GM04503 (cell line): ENCODE results near the gene GJA8.
"Not testable (repeated sequence)": the region's sequence is repeated elsewhere in the genome, so short reads cannot be mapped to it uniquely, and the experiment has no call there.

Source experiments
- DNase-seq: peaks from one replicate; pipeline ENCODE4 v3.0.0-alpha.2; 2012; ENCODE audit warnings: low read depth

The GJA8 gene

GRCh38 chr1:147902253-147902845 lies at the start of gene GJA8:
Gene GJA8, plus strand, starts transcription at chr1:147902795. Its CDS starts 5,161 bp downstream, at chr1:147907956.
- no peak for DNase-seq

GRCh38 chr1:147853391-147853790 lies 49.2 kb upstream of the GJA8 start:
- peak; percentile 38 for DNase-seq

GRCh38 chr1:147854989-147855388 lies 47.6 kb upstream of the GJA8 start:
- not testable (repeated sequence) for DNase-seq

- not testable (repeated sequence) for DNase-seq
These were observed 46.6 kb upstream of the GJA8 start for GRCh38 chr1:147855996-147856395.

GRCh38 chr1:147867204-147867603 lies 35.4 kb upstream of the GJA8 start:
- not testable (repeated sequence) for DNase-seq

GRCh38 chr1:147878022-147878421 lies 24.6 kb upstream of the GJA8 start:
- no peak for DNase-seq

- no peak for DNase-seq
These were observed 22.7 kb upstream of the GJA8 start for GRCh38 chr1:147879911-147880310.

- no peak for DNase-seq
These were observed 20.1 kb upstream of the GJA8 start for GRCh38 chr1:147882535-147882934.

- DNase-seq: no peak
These were observed 12.3 kb upstream of the GJA8 start for GRCh38 chr1:147890177-147890790.

- no peak for DNase-seq
These were observed 11.5 kb upstream of the GJA8 start for GRCh38 chr1:147891088-147891487.

GRCh38 chr1:147892216-147892615 lies 10.4 kb upstream of the GJA8 start:
- DNase-seq: no peak

- DNase-seq: peak; percentile 18
These were observed 9.8 kb upstream of the GJA8 start for GRCh38 chr1:147892731-147893214.

- DNase-seq: no peak
These were observed 7.5 kb upstream of the GJA8 start for GRCh38 chr1:147895123-147895522.

- no peak for DNase-seq
These were observed 5.4 kb upstream of the GJA8 start for GRCh38 chr1:147897029-147897752.

- DNase-seq: no peak
These were observed 4.8 kb upstream of the GJA8 start for GRCh38 chr1:147897789-147898188.

- DNase-seq: no peak
These were observed 2.1 kb downstream of the GJA8 start for GRCh38 chr1:147904726-147905125.

GRCh38 chr1:147907786-147908509 lies 5.4 kb downstream of the GJA8 start:
- DNase-seq: no peak

GRCh38 chr1:147912553-147912952 lies 10.0 kb downstream of the GJA8 start:
- no peak for DNase-seq

- no peak for DNase-seq
These were observed 10.9 kb downstream of the GJA8 start for GRCh38 chr1:147913362-147913942.

- DNase-seq: no peak
These were observed 17.3 kb downstream of the GJA8 start for GRCh38 chr1:147919896-147920295.

- no peak for DNase-seq
These were observed 22.2 kb downstream of the GJA8 start for GRCh38 chr1:147924813-147925212.

- DNase-seq: not testable (repeated sequence)
These were observed 24.6 kb downstream of the GJA8 start for GRCh38 chr1:147927215-147927614.
